Uterus (tissue), 2 donors: Measurements from ENCODE around the gene CDYL.

Source experiments
- POLR2A ChIP-seq, 2 donors: fragments of 450-650 bp; IDR thresholded peaks; one replicate each; pipeline ENCODE4 v1.6.1; 2016; ENCODE audit warnings: antibody characterized with exemption in 2 of 2, mild to moderate bottlenecking in 1 of 2, moderate library complexity in 1 of 2
- TF ChIP-seq, protein P1 (sequence below), 4 experiments: fragments of 200-600 bp in 2 of 4; fragments of 450-650 bp in 2 of 4; sonication (generic) in 2 of 4; IDR thresholded peaks; one replicate each; pipeline ENCODE4 v1.5.1; 2016 to 2019; ENCODE audit warnings: antibody characterized with exemption in 4 of 4, mild to moderate bottlenecking in 2 of 4, moderate library complexity in 1 of 4

GRCh38 chr6:4813055-4813454, 36.9 kb downstream of the CDYL start:
- TF ChIP-seq, protein P1, sequence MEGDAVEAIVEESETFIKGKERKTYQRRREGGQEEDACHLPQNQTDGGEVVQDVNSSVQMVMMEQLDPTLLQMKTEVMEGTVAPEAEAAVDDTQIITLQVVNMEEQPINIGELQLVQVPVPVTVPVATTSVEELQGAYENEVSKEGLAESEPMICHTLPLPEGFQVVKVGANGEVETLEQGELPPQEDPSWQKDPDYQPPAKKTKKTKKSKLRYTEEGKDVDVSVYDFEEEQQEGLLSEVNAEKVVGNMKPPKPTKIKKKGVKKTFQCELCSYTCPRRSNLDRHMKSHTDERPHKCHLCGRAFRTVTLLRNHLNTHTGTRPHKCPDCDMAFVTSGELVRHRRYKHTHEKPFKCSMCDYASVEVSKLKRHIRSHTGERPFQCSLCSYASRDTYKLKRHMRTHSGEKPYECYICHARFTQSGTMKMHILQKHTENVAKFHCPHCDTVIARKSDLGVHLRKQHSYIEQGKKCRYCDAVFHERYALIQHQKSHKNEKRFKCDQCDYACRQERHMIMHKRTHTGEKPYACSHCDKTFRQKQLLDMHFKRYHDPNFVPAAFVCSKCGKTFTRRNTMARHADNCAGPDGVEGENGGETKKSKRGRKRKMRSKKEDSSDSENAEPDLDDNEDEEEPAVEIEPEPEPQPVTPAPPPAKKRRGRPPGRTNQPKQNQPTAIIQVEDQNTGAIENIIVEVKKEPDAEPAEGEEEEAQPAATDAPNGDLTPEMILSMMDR (IDR thresholded peaks at IDR 0.05) = no peak
- no peak for TF ChIP-seq POLR2A (IDR thresholded peaks at IDR 0.05)
